GM23338 (cell line): ENCODE results near the gene UBTD1.

Experiments
- CREB1 ChIP-seq: fragments of 250-450 bp; sonication (Bioruptor Pico); IDR thresholded peaks from 2 replicates; pipeline ENCODE4 v1.5.0; 2020; ENCODE audit warnings: low read depth, mild to moderate bottlenecking, moderate library complexity
- CTCF ChIP-seq, 2 experiments: fragments of 200-600 bp in 1 of 2; sonication (generic) in 1 of 2; conservative IDR thresholded peaks; 2 replicates each; pipeline versions ENCODE4 v1.5.1 to v1.6.1; 2016 to 2017; ENCODE audit warnings: antibody characterized with exemption in 2 of 2, low read depth in 2 of 2, mild to moderate bottlenecking in 2 of 2, moderate library complexity in 1 of 2
- EZH2 ChIP-seq: fragments of 200-600 bp; sonication (generic); IDR thresholded peaks from one replicate; pipeline ENCODE4 v1.8.0; 2017; ENCODE audit warnings: antibody characterized with exemption, mild to moderate bottlenecking, low read depth; ENCODE audit not compliant: unreplicated experiment
- EZH2phosphoT487 ChIP-seq: fragments of 200-600 bp; sonication (generic); IDR thresholded peaks from one replicate; pipeline ENCODE4 v1.8.1; 2018; ENCODE audit warnings: antibody characterized with exemption; ENCODE audit not compliant: unreplicated experiment
- JUNB ChIP-seq: IDR thresholded peaks from one replicate; pipeline ENCODE4 v1.6.1; 2016; ENCODE audit warnings: antibody characterized with exemption; ENCODE audit not compliant: unreplicated experiment
- NANOG ChIP-seq: IDR thresholded peaks from 2 replicates; pipeline ENCODE4 v1.6.1; 2016; ENCODE audit warnings: antibody characterized with exemption, borderline replicate concordance
- POLR2AphosphoS5 ChIP-seq: IDR thresholded peaks from 2 replicates; pipeline ENCODE4 v1.6.1; 2016; ENCODE audit warnings: antibody characterized with exemption, low read depth
- REST ChIP-seq: IDR thresholded peaks from one replicate; pipeline ENCODE4 v1.6.1; 2018; ENCODE audit warnings: antibody characterized with exemption; ENCODE audit not compliant: unreplicated experiment
- STAT1 ChIP-seq: IDR thresholded peaks from one replicate; pipeline ENCODE4 v1.6.1; 2016; ENCODE audit warnings: antibody characterized with exemption; ENCODE audit not compliant: unreplicated experiment
- ZNF462 ChIP-seq: fragments of 250-450 bp; sonication (Bioruptor Pico); IDR thresholded peaks from 2 replicates; pipeline ENCODE4 v1.5.0; 2020; ENCODE audit warnings: mild to moderate bottlenecking, moderate library complexity

- TF ChIP-seq JUNB (no peak), POLR2AphosphoS5 (no peak), EZH2 (no peak), CTCF (conservative IDR thresholded peaks at IDR 0.05; ENCODE audit: low read depth in 2 of 2) (no peak), EZH2phosphoT487 (no peak), CREB1 (CRISPR knock-in tag) (no peak), REST (no peak), ZNF462 (CRISPR knock-in tag) (no peak), NANOG (no peak), STAT1 (no peak)
Measured at GRCh38 chr10:97518301-97519043, 19.7 kb downstream of the UBTD1 start.
